Measurements from ENCODE around the gene SEC61B.
"Not testable (repeated sequence)": the region's sequence is repeated elsewhere in the genome, so short reads cannot be mapped to it uniquely, and the experiment has no call there.

The SEC61B gene

DNA sequence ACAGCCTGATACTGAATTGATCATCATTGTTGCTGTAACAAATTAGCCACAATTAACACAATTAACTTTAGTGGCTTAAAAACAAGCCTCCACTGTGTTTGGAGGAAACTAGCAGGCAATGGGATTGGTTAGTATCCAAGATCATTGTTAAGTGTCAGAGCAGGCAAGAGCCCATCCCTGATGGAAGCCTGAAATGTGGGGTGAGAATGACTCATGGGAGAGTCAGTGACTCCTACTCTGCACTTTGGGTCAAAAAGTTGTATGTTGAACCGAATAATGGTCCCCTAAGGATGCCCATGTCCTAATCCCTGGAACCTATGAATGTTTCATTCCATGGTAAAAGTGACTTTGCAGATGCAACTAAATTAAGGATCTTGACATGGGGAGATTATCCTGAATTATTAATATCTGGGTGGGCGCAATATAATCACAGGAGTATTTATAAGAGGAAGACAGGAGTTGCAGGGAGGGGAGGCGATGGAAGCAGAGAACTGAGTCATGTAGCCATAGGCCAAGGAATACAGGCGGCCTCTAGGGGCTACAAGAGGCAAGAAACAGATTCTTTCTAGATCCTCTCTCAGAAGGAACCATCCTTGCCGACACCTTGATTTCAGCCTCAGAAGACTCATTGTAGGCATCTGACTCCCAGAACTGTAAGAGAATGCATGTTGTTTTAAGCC lies 29.2 kb upstream of the SEC61B start:
- no peak for DNase-seq (ENCODE audit: low read depth)

DNA sequence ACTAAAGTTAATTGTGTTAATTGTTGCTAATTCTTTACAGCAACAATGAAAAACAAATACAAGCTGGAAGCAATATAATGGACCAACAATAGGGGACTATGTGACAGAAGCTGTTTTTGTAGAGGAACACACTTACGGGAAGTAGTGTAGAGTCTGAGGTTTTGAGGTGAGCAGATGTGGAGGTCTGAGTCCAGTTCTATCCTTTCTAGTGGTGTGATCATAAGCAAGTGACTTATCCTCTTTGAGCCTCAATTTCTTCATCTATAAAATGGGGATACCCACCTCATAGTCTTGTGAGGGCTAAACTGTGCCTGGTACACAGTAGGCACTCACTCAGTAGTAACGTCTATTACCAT lies 28.6 kb upstream of the SEC61B start:
- DNase-seq (ENCODE audit: low read depth), result no peak

DNA sequence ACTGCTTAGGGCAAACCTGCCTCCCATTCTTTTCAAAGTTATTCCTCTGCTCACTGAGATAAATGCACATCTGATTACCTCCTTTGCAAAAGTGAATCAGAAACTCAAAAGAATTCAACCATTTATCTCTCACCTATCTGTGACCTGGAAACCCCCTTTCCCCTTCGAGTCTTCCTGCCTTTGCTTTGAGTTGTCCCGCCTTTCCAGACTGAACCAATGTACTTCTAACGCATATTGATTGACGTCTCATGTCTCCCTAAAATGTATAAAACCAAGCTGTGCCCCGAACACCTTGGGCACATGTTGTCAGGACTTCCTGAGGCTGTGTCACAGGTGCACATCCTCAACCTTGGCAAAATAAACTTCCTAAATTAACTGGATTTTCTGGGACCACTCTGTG lies 25.6 kb upstream of the SEC61B start:
- not testable (repeated sequence) for DNase-seq (ENCODE audit: low read depth)

DNA sequence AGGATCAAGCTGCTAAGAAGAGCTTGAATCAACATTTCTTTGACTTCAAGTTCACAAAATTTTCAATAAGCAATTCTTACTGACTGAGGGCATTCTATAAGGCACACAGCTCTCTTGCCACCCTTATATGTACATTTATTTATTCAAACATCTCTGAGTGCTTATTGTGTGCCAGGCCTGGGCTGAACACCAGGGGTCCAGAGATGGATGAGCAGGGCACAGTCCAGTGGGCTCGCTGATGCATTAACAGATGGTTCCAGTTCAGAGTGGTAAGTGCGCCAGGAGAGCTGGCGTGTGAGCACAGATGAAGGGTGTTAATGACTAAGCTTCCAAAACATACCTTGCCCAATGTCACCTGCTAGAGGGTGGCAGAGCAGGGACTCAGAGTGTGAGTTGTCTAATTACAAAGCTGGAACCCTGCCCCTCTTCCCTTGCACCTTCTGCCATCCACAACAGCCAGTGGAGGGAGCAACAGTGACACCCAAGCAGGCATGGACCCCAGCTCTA lies 24.9 kb upstream of the SEC61B start:
- DNase-seq (ENCODE audit: low read depth), result no peak

DNA sequence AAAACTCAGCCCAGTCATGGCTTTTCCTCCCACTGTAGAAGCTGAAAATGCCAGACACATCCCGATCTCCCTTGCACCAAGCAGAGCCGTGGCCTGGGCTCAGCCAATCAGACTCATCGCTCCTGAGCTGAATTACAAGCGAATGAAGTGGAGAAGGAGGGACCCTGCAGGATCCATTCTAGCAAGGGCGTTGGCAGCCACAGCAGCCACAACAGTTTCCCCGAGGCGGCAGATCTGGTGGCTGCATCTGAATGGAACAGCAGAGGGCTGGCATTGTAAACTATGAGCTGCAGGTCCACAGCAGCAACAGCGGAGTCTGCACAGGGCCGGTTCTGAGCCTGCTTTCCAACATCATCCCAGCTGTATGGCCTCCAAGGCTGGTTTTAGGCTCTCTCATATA lies 24.1 kb upstream of the SEC61B start:
- DNase-seq (ENCODE audit: low read depth), result no peak

DNA sequence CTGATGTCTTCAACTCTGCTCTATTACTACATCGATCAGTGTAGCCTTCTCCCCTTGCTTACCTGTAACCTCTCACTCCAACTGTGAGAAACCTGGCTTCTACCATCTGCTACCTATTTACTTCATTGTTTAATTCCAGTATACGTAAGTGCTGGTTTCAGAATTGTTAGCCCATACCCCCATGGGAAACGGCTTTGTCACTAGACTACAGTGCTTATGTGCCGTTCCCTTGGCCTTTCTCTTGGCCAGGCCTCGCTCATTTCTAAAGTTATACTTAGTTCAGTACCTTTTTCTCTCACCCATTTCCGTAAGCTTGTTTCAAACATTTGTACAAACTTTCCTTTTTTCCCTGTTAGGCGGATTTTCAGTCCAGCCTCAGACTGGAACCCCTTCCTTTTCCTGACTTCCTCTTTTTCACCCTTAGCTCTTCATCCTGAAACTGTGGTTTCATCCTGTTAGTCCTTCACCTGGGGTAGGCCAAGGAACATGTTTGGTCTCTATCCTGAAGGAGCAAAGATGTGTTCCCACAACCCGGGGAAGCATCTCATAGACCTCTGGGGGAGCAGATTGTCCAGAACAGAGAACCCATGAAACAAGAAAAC lies 22.0 kb upstream of the SEC61B start:
- no peak for DNase-seq (ENCODE audit: low read depth)

DNA sequence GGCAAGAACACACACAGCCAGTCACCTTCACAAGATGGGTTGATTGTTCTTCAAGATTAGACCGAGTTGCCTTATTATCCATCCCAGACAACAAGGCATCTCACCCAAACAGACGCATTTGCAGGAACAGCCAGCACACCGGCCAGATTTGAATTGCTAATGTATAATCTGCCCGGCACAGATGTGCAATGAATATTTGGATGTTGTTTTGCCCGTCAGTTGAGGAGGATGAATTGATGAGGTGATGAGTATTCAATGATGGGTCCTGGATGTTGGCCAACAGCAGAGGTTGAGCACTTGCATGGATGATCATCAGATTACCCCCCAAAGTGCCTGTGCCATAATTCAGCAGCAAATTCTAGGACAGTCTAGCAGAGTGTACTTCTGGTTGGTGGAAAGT lies 20.5 kb upstream of the SEC61B start:
- DNase-seq (ENCODE audit: low read depth), result no peak

DNA sequence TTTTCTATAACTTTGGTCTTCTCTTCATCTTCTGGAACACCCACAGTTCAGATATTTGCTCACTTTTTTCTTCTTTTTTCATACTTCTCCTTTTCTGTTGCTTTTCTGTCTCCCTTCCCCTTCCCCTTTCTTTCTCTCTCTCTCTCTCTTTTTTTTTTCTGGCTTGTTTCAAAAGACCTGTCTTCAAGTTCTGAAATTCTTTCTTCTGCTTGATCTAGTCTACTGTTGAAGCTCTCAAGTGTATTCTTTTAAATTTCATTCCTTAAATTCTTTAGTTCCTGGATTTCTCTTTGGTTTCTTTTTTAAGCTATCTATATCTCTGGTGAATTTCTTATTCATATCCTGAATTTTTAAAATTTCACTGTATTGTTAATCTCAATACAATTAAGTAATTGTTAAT lies 11.5 kb upstream of the SEC61B start:
- no peak for DNase-seq (ENCODE audit: low read depth)

DNA sequence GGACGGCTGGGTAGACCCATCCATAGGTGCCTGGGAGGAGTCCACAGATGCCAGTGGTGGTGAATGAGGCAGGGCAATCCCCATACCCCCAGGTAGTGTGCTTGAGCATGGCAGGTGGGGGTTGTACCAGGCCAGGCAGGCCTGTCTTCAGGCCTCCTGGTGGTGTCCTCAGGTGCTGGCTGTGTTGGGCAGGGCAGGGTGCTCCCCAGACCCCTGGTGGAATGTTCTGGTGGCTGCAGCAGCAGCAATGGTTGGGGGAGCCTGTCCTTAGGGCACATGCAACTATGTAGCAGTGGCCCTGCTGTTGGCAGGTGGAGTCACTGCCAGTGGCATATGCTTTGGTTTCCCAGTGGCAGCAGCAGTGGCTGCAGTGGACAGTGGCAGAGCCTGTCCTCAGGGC lies 10.3 kb upstream of the SEC61B start:
- no peak for DNase-seq (ENCODE audit: low read depth)

DNA sequence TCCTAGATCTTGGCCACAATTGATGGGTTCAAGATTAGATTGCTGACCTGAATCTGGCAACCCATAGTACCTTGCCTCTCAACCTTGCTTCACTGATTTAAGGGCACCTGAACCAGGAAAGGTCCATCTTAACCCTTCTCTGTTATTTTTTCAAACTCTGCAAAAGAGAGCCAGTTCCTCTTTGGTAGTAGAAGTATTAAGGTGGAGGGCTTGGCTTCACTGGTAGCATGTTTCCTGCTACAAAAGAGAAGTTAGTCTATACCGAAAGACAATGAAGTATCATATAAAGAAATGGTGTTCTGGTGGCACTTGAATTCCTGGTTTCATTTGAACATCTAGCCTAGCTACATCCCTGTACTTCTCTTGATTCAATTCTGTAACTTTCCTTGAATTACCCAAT lies 8.9 kb upstream of the SEC61B start:
- DNase-seq (ENCODE audit: low read depth), result no peak

DNA sequence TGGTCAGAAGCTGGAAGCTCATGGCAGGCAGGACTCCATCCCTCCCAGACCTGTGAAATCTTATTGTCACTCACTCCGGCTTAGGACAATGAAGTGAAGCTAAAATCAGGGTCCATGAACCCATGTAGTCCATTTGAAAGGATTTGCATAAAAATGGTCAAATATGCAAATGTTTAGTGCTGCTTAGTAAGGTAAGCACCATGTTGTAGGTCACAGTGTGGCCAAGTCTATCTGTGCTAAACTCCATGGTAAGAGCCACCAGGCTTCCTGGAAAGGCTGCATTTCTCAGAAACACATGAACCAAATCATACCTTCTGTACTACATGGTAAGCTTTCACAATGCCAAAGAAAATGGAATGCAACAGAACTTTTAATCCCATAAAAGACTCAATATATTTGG lies 6.0 kb upstream of the SEC61B start:
- no peak for DNase-seq (ENCODE audit: low read depth)

DNA sequence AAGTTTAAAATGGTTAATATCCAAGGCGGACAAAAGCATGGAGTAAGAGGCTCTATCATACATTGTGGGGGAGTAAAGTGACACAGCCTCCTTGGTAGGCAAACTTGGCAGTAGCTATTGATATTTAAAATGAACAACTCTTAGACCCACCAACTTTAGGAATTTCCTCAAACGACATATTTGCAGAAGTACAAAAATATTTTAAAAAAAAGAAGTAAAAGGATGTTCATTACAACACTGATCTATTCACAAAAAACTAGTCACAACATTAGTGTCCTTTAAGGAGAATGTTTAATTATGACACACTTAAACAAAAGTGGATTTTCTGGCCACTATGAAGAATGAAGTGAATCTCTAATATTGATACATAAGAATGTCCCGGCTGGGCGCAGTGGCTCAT lies 2.1 kb upstream of the SEC61B start:
- DNase-seq (ENCODE audit: low read depth), result no peak

DNA sequence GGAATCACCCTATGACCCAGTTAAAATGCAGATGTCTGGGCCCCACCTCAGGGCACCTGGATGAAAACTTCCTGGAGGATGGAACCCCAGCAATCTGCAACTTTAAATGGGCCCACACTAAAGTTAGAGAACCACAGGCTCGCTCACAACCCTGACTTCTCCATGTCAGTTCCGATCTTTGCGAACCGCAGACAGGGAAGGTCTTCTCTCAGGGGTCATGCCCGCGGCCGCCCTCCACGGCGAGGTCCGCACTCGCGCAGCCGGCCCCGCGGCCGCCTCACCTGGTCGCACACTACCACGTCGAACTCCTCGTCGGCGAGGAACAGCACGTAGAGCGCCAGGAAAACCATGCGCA lies 839 bp upstream of the SEC61B start:
- no peak for DNase-seq (ENCODE audit: low read depth)

DNA sequence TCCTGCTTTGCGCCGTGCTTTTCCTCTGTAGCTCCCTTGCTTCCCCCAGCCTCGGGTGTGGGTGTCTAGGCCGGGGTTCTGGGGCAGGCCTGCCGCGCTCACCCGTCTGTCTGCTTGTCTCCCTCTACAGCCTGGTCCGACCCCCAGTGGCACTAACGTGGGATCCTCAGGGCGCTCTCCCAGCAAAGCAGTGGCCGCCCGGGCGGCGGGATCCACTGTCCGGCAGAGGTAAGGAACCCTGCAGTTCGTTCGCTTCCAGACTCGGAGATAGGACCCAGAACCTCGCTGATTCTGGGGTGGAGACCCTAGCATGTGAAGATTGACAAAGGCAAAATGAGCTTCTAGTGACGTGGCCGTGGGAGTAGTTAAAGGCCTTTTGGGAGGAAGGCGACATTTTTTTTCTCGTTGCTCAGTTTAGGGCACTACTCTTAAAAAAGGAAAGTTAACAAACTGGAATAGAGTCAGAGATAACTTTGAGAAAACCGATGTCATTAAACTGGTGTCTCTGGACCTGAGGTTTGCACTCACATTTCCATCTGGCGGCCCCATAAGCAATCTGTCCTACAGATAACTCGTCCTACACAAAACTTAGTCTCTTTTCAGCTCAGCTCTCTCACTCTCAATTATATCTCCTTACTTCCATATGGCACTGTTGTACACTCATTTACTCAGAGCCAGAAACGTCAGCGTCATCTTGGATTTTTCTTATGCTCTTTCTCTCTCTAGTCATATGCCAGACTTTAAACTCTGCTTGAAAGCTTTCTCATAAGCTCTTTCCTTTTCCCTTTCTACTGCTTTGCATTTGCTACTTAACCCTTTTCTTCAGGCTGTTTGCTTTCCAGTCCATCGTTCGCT lies 561 bp downstream of the SEC61B start:
- DNase-seq (ENCODE audit: low read depth), result no peak

DNA sequence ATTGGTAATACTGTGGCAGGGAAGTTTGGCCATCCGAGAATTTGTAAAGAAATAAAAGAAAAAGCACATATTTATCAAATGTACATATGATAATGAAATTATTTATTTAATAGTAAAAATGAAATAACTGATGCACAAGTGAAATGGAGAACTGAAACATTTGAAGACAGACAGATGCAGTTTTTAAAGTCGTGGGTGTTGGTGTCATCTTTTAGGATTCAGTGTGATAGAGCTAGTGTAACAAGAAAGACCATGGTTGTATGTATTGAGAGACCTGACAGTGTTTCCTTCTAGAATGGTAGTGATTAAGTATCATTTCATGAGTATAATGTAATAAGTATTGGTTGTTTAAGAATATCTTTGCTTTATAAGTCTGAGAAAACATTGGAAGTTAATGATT lies 2.4 kb downstream of the SEC61B start:
- DNase-seq (ENCODE audit: low read depth), result no peak

DNA sequence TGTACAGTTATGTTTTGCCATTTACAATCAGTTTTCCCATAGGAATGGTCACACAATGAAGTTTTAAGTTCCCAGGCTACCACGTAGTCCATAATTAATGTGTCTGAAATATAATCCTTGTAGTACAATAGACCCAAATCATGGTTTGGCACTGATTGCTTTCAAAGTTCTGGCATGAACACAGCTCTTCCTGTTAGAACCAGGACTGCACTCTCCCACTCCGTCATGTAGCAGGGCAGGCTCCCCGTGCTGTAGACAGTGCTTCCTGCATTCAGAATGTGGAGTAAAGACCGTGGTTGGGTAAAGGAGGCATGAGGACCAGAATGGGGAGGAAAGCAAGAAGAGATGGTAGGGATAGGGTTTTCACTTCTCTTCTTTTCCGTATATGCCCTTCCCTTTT lies 4.0 kb downstream of the SEC61B start:
- DNase-seq (ENCODE audit: low read depth), result no peak

DNA sequence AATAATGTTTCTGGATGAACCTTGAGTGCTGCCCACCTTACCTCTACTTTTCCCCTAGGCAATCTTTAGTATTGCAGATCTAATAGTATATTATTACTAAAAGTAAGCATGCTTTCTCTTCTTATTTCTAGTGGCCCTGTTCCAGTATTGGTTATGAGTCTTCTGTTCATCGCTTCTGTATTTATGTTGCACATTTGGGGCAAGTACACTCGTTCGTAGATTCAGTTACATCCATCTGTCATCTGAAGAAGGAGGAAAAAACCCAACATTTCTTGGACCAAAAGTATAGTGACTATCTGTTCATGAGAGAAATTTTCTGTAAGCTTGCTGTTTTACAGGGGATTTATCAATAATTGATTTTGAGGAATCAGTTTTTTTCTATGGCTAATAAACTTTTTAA lies 8.1 kb downstream of the SEC61B start:
- DNase-seq (ENCODE audit: low read depth), result no peak

DNA sequence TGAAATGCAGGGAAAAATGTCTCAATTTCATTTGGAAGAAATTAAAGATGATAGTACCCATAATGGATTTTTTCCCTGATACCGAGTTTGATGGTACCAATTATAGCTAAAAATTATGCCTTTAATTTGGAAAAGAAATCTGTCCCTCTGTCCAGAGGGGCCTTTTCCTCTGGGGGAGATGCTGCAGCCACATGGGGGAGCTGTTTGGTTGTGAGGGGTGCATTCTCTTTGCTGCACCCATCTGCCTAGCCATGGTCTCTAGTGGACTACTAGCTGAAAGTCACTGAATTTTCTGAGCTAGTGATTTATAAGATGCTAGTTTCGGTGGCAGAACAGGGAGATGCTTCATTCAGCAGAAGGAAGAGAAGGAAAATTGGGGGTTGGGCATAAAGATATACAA lies 9.6 kb downstream of the SEC61B start:
- no peak for DNase-seq (ENCODE audit: low read depth)

DNA sequence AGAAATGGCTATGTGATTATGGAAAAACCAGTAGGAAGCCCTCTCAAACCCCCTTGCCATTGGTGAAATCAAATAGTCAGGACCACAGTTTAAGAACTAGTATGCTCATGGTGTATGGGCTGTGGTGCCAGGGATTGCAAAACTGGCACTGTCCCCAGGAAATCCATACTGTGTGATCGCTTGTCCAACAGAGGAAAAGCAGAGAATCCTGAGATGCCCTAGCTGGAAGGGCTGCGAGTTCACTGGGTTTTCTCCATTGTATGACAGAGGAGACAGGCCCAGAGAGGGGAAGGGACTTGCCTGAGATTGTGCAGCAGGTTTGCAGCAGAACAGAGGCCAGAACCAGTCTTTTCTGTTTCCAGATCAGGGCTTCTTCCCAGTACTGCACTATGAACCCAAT lies 12.5 kb downstream of the SEC61B start:
- no peak for DNase-seq (ENCODE audit: low read depth)

DNA sequence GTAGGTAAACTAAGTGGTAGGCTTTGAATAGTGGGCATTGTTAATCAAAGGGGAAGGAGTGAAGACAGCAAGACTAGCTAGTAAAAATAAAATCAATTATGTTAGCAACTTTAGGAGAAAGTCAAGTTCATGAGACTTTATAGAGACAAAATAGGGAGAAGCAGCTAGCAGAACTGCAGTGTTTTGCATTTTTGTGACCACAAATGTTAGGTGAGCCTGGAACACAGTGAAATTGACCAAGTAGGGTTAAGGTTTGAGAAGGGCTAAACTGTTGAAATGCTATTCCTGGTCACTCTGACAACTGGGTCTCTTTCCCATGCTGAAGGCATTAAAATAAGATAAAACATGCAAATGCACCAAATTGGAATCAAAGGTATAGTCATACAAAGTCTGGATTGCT lies 13.0 kb downstream of the SEC61B start:
- DNase-seq (ENCODE audit: low read depth), result no peak

DNA sequence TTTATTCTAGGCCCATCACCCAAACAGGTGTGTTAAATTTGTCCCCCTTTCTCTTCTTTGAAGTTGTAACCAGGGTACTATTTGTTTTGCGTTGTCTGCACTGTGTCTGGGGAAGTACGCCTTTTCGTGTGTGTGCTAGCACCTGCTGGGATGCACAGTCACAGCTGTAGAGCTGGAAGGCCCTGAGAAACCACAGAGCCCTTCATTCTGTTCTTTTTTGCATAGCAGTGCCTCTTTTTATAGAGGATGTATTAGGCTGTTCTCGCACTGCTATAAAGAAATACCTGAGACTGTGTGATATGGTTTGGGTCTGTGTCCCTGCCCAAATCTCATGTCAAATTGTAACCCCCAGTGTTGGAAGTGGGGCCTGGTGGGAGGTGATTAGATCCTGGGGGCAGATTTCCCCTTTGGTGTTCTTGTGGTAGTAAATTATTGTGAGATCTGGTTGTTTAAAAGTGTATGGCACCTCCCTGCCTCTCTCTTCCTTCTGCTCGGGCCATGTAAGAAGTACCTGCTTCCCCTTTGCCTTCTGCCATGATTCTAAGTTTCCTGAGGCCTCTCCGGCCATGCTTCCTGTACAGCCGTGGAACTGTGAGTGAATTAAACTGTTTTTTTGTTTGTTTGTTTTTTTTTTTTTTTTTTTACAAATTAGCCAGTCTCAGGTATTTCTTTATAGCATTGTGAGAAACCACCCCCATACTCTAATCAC lies 14.0 kb downstream of the SEC61B start:
- DNase-seq (ENCODE audit: low read depth), result no peak

DNA sequence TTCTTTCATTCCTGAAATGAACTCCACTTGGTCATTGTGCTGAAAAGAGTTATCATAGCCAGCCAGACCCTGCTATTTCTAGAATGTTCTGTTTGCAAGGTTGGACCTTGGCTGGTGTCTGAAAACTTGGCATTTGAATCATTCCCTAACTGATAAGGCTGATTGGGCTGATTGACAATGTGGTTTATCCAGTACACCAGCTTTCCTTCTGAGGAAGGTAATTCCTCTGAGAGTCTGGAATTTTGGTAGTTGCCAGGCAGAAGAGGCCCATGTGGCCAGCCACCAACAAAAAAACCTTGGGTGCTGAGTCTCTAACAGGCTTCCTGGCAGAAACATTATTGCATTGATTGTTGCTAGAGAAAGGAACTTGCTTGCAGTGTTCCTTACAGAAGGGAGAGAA lies 15.3 kb downstream of the SEC61B start:
- no peak for DNase-seq (ENCODE audit: low read depth)

DNA sequence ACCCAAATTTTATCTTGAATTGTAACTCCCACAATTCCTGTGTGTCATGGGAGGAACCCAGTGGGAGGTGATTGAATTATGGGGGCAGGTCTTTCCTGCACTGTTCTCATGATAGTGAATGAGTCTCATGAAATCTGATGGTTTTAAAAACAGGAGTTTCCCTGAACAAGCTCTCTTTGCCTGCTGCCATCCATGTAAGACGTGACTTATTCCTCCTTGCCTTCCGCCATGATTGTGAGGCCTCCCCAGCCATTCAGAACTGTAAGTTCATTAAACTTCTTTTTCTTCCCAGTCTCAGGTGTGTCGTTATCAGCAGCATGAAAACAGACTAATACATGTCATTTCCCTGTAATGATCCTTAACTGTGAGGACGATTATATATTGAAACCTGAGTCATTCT lies 15.8 kb downstream of the SEC61B start:
- not testable (repeated sequence) for DNase-seq (ENCODE audit: low read depth)
